GM21360 (cell line): ENCODE data around the gene SMYD5.

Source experiments
- ATAC-seq: cut with Tn5 transposase; IDR thresholded peaks from one replicate; pipeline ENCODE4 v1.9.1; 2021; ENCODE audit warnings: mild to moderate bottlenecking, moderate library complexity; ENCODE audit not compliant: unreplicated experiment

SMYD5 gene

DNA sequence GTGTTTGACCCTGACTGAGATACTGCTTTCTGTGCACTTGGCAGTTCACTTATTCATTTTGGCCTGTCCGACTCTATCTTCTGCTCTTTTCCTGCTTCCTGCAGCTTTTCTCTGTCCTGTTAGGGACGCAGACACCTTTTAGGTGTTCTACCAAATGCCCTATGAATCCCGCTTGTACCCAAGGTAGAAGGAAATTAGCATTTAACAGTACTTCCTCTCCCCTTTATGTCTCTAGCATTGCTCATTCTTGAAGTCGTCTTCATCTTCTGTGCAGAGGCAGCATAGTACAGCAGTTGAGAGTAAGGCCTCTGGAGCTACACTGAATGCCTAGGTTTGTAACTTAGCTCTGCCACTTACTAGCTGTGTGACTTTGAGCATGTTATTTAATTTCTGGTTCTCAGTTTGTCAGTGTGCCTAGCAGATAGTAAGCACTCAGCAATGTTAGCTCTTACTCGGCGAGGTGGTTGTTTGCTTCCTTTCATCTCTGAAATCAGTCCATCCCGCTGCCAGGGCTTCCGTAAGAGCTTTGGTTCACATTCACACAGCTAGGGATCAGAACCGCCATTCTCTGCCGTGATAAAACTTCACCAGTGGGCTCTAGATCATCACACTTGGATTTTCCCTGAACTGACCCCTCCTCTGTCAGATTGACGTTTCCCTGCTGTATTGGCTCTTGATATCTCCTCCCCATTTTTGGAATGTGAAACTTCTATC is 21.4 kb downstream of the SMYD5 start:
- no peak for ATAC-seq

DNA sequence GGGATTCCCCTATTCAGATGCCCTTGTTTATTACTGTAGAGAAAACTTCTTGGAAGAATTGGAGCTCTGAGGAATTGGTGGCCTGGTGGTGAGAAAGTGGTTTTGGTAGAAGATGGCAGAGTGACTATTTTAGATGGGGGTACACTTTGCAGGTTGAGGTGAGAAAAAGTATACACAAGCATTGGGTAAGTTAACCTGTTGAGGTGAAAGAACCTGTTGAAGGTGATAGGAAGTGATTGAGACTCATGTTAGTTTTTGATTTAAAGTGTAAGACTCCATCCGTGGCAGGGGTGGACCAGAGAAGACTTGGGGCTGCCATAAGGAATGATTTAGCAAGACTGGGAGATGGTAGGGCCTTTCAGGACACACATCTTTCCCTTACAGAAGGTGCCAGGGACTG is 23.1 kb downstream of the SMYD5 start:
- no peak for ATAC-seq

GRCh38 chr2:73238149-73238548 is 24.1 kb downstream of the SMYD5 start:
- no peak for ATAC-seq

- ATAC-seq = no peak
These were observed 24.9 kb downstream of the SMYD5 start for GRCh38 chr2:73238976-73239375.

DNA sequence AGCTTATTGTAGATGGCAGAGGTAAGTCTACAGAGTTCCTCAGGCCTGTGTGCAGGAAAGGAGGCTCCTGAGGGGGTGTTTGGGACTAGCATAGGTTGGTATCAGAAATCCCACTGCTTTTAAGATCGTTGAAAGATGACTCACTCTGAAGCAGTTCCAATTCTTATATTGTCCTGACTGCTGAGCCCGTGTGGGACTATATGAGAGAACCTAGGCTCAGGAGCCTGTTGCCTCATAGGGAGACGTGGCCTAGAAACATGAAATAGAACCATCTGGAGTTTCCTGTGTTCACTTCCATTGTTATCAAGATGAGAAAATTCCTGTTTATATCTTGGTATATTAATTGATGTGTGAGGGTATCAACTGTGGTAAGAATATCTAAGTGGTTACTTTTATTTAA is 25.7 kb downstream of the SMYD5 start:
- no peak for ATAC-seq

DNA sequence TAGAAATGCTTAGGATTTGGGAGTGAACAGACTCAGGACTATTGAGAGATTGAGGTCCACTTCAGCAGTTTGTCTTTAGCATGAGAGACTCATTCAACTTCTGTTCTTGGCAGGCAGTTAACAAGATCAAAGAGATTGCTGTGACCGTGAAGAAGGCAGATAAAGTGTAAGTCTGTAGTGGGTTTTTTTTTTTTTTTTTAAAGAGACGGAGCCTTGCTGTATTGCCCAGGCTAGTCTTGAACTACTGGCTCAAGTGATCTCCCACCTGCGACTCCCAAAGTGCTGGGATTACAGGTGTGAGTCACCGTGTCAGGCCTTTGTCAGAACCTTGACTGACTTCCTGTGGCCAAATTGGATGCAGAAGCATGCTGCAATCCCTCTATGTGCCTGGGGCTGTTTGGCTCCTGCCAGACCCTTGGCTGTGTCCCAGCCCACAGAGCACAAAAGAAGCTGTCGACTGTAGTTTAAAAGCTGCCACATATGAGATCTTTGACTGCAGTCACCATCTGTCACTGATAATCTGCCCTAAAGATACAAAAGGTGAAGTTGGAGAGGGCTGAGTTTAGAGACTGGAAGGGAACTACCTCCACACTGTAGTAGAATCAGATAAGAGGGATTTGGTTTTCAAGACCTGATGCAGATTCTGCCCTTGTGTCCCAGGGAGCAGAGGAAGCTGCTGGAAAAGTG is 30.0 kb downstream of the SMYD5 start:
- no peak for ATAC-seq

- no peak for ATAC-seq
These were observed 30.5 kb downstream of the SMYD5 start for GRCh38 chr2:73244580-73244979.

DNA sequence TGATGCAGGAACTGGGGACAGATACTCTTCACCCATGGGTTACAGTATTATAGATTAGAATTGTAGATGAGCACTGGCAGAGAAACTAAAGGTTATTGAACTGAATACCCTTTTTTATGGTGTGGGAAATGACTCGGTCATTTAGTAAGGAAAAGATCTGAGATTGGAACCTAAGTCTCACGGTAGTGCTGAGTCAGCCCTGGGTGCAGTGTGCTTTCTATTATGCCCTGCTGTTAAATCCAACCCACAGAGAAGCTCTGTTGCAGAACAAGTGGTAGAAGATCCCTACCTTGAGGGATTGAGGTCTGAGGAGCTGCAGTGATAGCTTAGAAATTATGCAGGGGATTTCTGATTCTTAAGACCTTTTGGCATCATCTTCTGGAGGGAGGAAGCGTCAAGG is 32.8 kb downstream of the SMYD5 start:
- no peak for ATAC-seq

- ATAC-seq = no peak
These were observed 35.6 kb downstream of the SMYD5 start for GRCh38 chr2:73249636-73250035.

DNA sequence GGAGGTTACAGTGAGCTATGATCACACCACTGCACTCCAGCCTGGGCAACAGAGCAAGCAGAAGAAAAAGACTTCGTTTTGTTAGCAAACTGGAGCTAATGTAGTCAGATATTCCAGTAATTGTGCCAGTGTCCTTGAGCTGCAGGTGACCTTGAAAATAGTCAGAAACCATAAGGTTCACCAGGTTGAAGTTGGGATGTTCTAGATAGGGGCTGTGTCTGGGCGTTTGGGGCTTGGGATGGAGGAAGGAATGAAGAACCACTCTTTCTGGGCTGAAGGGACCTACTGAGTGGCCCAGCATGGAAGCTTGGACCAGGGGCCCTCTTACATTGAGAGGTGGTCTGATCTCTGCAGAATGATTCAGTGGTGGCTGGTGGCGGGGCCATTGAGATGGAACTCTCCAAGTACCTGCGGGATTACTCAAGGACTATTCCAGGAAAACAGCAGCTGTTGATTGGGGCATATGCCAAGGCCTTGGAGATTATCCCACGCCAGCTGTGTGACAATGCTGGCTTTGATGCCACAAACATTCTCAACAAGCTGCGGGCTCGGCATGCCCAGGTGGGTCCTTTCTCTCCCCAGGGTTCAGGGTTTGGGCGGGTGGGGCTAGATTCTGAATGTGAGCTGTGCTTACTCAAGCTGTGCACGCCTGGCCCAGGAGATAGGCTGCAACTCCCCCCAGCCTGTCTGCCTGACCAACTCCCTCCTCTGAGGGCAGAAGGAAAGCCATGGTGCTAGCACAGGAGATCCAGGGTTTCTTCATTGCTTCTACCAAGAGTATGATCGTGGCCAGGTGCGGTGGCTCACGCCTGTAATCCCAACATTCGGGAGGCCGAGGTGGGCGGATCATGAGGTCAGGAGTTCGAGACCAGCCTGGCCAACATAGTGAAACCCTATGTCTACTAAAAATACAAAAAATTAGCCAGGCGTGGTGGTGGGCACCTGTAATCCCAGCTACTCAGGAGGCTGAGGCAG is 37.1 kb downstream of the SMYD5 start:
- ATAC-seq = no peak

DNA sequence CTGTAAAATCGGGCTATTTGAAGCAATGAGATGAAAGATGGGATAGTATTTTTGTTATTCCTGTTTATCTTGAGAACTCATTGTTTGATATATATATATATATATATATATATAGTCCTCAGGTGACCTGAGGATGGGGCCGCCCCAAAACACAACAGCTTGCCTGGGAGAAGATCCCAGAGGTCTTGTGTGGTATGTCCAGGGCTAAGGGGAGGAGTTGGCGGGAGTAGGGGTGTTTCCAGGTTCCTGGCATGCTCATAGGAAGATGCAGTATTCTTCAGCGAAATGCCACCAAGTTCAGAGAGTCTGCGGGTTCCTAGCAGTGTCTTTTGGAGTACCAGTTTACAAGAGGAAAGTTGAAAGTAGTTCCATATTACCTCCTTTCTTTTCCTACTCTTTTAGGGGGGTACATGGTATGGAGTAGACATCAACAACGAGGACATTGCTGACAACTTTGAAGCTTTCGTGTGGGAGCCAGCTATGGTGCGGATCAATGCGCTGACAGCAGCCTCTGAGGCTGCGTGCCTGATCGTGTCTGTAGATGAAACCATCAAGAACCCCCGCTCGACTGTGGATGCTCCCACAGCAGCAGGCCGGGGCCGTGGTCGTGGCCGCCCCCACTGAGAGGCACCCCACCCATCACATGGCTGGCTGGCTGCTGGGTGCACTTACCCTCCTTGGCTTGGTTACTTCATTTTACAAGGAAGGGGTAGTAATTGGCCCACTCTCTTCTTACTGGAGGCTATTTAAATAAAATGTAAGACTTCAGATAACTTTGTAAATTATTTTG is 38.4 kb downstream of the SMYD5 start:
- ATAC-seq = no peak

- ATAC-seq = no peak
These were observed 39.4 kb downstream of the SMYD5 start for GRCh38 chr2:73253400-73253799.

DNA sequence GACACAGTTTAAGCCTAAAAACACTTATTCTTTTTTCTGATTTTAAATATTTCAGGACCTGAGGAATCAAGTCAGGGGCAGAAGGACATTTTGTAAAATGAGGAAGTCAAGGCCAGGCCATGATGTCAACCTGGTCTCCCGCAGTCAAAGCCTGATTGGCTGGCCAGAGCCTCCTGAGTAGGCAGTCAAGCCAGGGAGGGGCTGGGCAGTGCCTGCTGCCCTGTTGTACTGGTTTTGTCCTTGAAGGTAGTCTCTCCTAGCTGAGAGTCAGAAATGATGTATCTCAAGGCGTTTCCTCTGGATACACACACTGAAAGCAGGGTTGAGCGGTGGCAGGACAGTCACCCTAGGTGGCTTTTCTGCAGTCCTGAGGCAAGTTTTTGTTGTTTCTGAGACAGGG is 39.9 kb downstream of the SMYD5 start:
- no peak for ATAC-seq

DNA sequence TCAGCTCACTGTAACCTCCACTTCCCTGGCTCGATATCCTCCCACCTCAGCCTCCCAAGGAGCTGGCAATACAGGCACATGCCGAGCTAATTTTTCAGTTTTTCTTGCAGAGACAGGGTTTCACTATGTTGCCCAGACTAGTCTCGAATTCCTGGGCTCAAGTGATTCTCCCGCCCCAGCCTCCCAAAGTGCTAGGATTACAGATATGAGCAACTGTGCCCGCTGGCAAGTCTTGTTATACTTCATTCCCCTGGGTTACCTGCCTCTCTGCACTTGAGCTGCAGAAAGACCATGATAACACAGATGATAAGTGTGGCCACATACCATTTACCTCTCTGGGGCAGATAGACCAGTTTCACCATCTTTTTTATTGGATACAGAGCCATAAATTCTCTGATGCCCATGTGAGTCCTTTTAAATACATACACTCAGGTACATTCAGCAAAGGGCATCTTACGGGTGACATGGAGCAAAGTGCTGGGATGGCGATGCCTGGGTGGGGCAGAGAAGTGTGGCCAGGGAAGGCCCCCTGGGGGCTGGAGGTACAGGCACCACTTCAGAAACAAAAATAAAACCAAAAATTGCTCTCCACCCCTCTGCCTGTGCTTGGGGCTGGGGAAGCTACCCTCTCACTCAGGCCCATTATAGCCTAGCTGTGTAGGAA is 40.4 kb downstream of the SMYD5 start:
- no peak for ATAC-seq

- no peak for ATAC-seq
These were observed 41.1 kb downstream of the SMYD5 start for GRCh38 chr2:73255007-73255644.

- ATAC-seq = no peak
These were observed 42.0 kb downstream of the SMYD5 start for GRCh38 chr2:73255907-73256617.

GRCh38 chr2:73256618-73256922 is 42.5 kb downstream of the SMYD5 start:
- ATAC-seq = no peak

DNA sequence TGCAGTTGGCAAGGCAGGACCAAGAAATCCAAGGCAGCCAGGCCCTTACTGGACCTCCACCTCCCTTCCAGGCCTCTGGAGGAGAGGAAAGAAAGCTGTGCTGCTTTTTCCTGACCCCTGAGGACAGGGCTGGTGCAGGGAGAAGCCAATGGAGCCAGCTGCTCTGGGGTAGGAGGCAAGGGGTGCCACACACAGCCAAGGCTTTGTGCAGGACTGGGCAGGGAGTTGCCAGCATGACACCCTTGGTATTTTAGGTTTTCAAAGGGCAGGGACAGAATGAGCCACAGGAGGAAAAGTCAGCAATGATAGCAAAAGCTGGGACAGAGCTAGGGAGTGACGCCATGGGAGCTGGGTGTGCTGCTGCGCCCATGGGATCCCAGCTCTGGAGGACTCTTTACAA is 43.0 kb downstream of the SMYD5 start:
- no peak for ATAC-seq

DNA sequence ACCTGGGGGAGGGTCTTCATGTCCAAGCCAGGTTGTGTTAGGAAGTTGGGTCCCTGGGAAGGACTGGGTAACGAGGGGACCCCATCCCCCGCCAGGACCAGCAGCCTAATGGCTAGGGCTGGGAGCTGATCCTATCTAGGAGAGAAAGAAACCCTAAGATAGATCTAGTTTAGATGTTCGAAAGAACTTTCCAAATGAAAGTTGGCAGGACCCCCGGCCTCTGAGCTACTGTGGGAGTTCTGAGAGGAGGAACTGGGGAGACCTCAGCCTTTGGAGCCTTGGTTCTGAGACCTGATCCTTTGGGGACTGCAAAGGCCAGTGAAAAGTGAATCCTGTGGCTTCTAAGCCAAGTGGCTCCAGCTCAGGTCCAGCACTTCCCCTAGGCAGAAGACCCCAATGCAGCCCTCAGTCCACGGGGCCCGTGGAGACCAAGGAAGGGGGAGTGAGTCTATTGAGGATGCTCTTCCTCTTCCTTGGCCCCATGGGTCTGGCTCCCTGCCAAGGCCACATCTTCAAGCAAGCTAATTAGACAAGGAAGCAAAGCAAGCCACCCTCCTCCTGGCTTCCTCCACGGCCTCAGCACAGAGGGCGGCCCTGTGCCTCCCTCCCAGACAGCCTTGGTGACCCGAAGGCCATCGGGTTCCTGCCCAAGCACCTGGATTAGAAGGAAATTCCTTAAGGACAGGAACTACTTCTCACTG is 43.5 kb downstream of the SMYD5 start:
- no peak for ATAC-seq
